CD8-positive, alpha-beta memory T cell (primary cell): ENCODE data around the gene APRT. TPM values are rescaled to one million over a fixed set of nuclear protein-coding genes. Genes with fewer than 3 reads are reported as not detected.

Experiments used
- CTCF ChIA-PET: fragments of 350-600 bp; sonication (Branson Sonifier 250); formaldehyde crosslinking; loops from one replicate; lab custom pipeline; 2021; ENCODE audit warnings: antibody characterized with exemption; lab: Charles Lee
- POLR2A ChIA-PET: fragments of 350-600 bp; sonication (Branson Sonifier 250); formaldehyde crosslinking; loops from one replicate; lab custom pipeline; 2021; ENCODE audit warnings: antibody characterized with exemption; lab: Charles Lee
- DNase-seq, 5 donors: peaks; one replicate each; pipeline versions ENCODE4 v3.0.0 to v3.0.0-alpha.2; 2020 to 2022; ENCODE audit warnings: mixed read lengths in 1 of 5
- H3K27ac ChIP-seq: one replicate; pipeline ENCODE4 v1.7.0; 2013; ENCODE audit warnings: low read depth, mild to moderate bottlenecking, low read length, moderate library complexity
- H3K27me3 ChIP-seq: 2 replicates; pipeline ENCODE4 v1.7.0; 2013; ENCODE audit warnings: low read length, mild to moderate bottlenecking; ENCODE audit not compliant: insufficient read depth, poor library complexity, severe bottlenecking
- H3K36me3 ChIP-seq: 2 replicates; pipeline ENCODE4 v1.7.0; 2013; ENCODE audit warnings: mild to moderate bottlenecking, low read length, moderate library complexity; ENCODE audit not compliant: insufficient read depth
- H3K4me1 ChIP-seq: 2 replicates; pipeline ENCODE4 v1.7.0; 2013; ENCODE audit warnings: mild to moderate bottlenecking, low read length, moderate library complexity; ENCODE audit not compliant: insufficient read depth
- H3K4me3 ChIP-seq: 2 replicates; pipeline ENCODE4 v1.7.0; 2013; ENCODE audit warnings: mild to moderate bottlenecking, low read length
- H3K9me3 ChIP-seq: 2 replicates; pipeline ENCODE4 v1.7.0; 2013; ENCODE audit warnings: mild to moderate bottlenecking, low read length
- H3K27ac Mint-ChIP-seq, 8 donors: one replicate each; pipeline ENCODE4 v1.8.0; 2020 to 2021; ENCODE audit warnings: mixed read lengths in 8 of 8, mild to moderate bottlenecking in 6 of 8, inconsistent platforms in 3 of 8, moderate library complexity in 3 of 8
- H3K27me3 Mint-ChIP-seq, 2 donors: one replicate each; pipeline ENCODE4 v1.8.0; 2020 to 2021; ENCODE audit warnings: mixed read lengths in 2 of 2, mild to moderate bottlenecking in 1 of 2, moderate library complexity in 1 of 2
- H3K36me3 Mint-ChIP-seq, 3 donors: one replicate each; pipeline ENCODE4 v1.8.0; 2020 to 2021; ENCODE audit warnings: mixed read lengths in 3 of 3, inconsistent platforms in 1 of 3, mild to moderate bottlenecking in 1 of 3
- H3K4me1 Mint-ChIP-seq, 3 donors: one replicate each; pipeline ENCODE4 v1.8.0; 2020 to 2021; ENCODE audit warnings: mixed read lengths in 3 of 3, inconsistent platforms in 1 of 3, mild to moderate bottlenecking in 1 of 3
- H3K4me3 Mint-ChIP-seq, 7 donors: one replicate each; pipeline ENCODE4 v1.8.0; 2020 to 2021; ENCODE audit warnings: mixed read lengths in 7 of 7, mild to moderate bottlenecking in 6 of 7, moderate library complexity in 4 of 7, inconsistent platforms in 2 of 7
- H3K9me3 Mint-ChIP-seq, 5 donors: one replicate each; pipeline ENCODE4 v1.8.0; 2020 to 2022; ENCODE audit warnings: mixed read lengths in 5 of 5, mild to moderate bottlenecking in 3 of 5, moderate library complexity in 2 of 5, inconsistent platforms in 1 of 5
- polyA plus RNA-seq: library from polyadenylated mRNA; unstranded; fragments of 300-500 nt; fragmentation: Illumina TruSeq; gene quantifications from one replicate; pipeline ENCODE4 v1.2.3, GENCODE V29; 2021
- total RNA-seq, 2 experiments: library from RNA; stranded (reverse); gene quantifications; one replicate each; pipeline ENCODE4 v1.2.3, GENCODE V29; 2021

Gene APRT
- total and polyA plus RNA-seq, 3 experiments from 2014 or later, result 338 to 490 (median 348) TPM

DNA sequence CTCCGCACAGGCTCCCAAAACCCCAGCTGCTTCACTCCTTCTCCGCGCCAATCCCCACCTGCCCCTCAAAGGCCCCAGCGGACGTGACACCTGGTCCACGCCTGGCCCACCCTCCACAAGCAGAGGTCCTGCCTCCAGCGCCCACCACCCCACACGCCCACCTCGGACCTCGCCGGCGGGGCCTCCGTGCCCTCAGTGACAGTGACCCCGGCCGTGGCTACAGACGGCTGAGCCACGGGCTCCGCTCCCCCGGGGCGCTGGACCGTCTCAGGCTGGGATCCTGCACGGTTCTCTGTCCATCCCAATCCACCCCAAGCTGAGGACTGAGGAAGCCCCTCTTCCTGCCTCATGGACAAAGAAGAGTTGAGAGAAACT is 51.8 kb downstream of the APRT start:
- no peaks in the 10 kb centered on the region for H3K9me3 ChIP-seq
- no peaks in the 10 kb centered on the region for H3K9me3 Mint-ChIP-seq
- no peak overlapping the region for H3K4me3 Mint-ChIP-seq
- ChIA-PET CTCF (interaction anchor here (1.1 to 2.3 kb wide), 3 partner anchors 13 to 98 kb away, joined by 4 to 16 read pairs (median 7); no protein-coding TSS in a partner anchor), POLR2A (interaction anchor here (1.0 kb wide), 1 partner anchor 20 kb away, joined by 4 read pairs; no protein-coding TSS in a partner anchor)
- peaks cover 19 to 58% (median 23%) of the 10 kb centered on the region in 3 donors for H3K4me1 Mint-ChIP-seq
- H3K27me3 ChIP-seq, result no peaks in the 10 kb centered on the region
- H3K27ac ChIP-seq, result peak overlapping the region; percentile 38
- H3K27ac Mint-ChIP-seq, result peak overlapping the region in 3 of 8 donors; percentile 7 to 80 (median 64)
- no peaks in the 10 kb centered on the region for H3K27me3 Mint-ChIP-seq
- peaks cover 0 to 25% (median 1%) of the 10 kb centered on the region in 3 donors for H3K36me3 Mint-ChIP-seq
- DNase-seq, result no peak
- no peaks in the 10 kb centered on the region for H3K36me3 ChIP-seq
- peaks cover 21% of the 10 kb centered on the region for H3K4me1 ChIP-seq
- H3K4me3 ChIP-seq, result no peak overlapping the region

Other genes with a start within 250 kb of the APRT start
- 100 to 1,000 TPM in 1 of 2 experiments, 10 to 100 TPM in 1; 91.4 to 102 TPM for gene ZC3H18, start 241.5 kb downstream of the APRT start, total RNA-seq
- gene ZC3H18, start 241.5 kb downstream of the APRT start, polyA plus RNA-seq, result 21.6 TPM
- gene IL17C, start 173.4 kb downstream of the APRT start, total RNA-seq, result under 1 TPM in 1 of 2 experiments, not detected in 1; 0.22 TPM
- gene IL17C, start 173.4 kb downstream of the APRT start, polyA plus RNA-seq, result not detected
- gene CYBA, start 160.9 kb downstream of the APRT start, total RNA-seq, result 100 to 1,000 TPM; 208 to 237 TPM
- 1,129 TPM for gene CYBA, start 160.9 kb downstream of the APRT start, polyA plus RNA-seq
- gene MVD, start 148.8 kb downstream of the APRT start, total RNA-seq, result 10 to 100 TPM; 58.0 to 59.7 TPM
- 25.6 TPM for gene MVD, start 148.8 kb downstream of the APRT start, polyA plus RNA-seq
- gene SNAI3, start 125.4 kb downstream of the APRT start, total RNA-seq, result 1 to 10 TPM; 2.2 to 2.8 TPM
- gene SNAI3, start 125.4 kb downstream of the APRT start, polyA plus RNA-seq, result 13.5 TPM
- gene RNF166, start 105.5 kb downstream of the APRT start, total RNA-seq, result 10 to 100 TPM; 51.7 to 56.2 TPM
- gene RNF166, start 105.5 kb downstream of the APRT start, polyA plus RNA-seq, result 122 TPM
- gene CTU2, start 105.4 kb downstream of the APRT start, total RNA-seq, result 10 to 100 TPM; 68.6 to 69.0 TPM
- 21.6 TPM for gene CTU2, start 105.4 kb downstream of the APRT start, polyA plus RNA-seq
- 100 to 1,000 TPM; 215 to 230 TPM for gene PIEZO1, start 26.7 kb downstream of the APRT start, total RNA-seq
- 58.4 TPM for gene PIEZO1, start 26.7 kb downstream of the APRT start, polyA plus RNA-seq
- 100 to 1,000 TPM in 1 of 2 experiments, 10 to 100 TPM in 1; 97.6 to 106 TPM for gene CDT1, start 8.1 kb downstream of the APRT start, total RNA-seq
- 0.26 TPM for gene CDT1, start 8.1 kb downstream of the APRT start, polyA plus RNA-seq
- gene GALNS, start 45.0 kb upstream of the APRT start, total RNA-seq, result 10 to 100 TPM; 19.2 to 22.5 TPM
- gene GALNS, start 45.0 kb upstream of the APRT start, polyA plus RNA-seq, result 13.0 TPM
- 100 to 1,000 TPM in 1 of 2 experiments, 10 to 100 TPM in 1; 90.0 to 104 TPM for gene TRAPPC2L, start 45.2 kb upstream of the APRT start, total RNA-seq
- gene TRAPPC2L, start 45.2 kb upstream of the APRT start, polyA plus RNA-seq, result 106 TPM
- not detected for gene PABPN1L, start 54.7 kb upstream of the APRT start, total RNA-seq
- gene PABPN1L, start 54.7 kb upstream of the APRT start, polyA plus RNA-seq, result not detected
- under 1 TPM in 1 of 2 experiments, not detected in 1; 0.22 TPM for gene CBFA2T3, start 165.3 kb upstream of the APRT start, total RNA-seq
- not detected for gene CBFA2T3, start 165.3 kb upstream of the APRT start, polyA plus RNA-seq